Inferior parietal cortex (tissue), 1 donor: ENCODE results near the gene PLEKHH2.
"Not testable (repeated sequence)": the region's sequence is repeated elsewhere in the genome, so short reads cannot be mapped to it uniquely, and the experiment has no call there.

Experiments
- DNase-seq: peaks from one replicate; pipeline ENCODE4 v3.0.0-alpha.2; 2016; ENCODE audit errors: extremely low spot score

Gene PLEKHH2

GRCh38 chr2:43636621-43637020, 439 bp upstream of the PLEKHH2 start:
- DNase-seq, result no peak

- no peak for DNase-seq
Measured at GRCh38 chr2:43642363-43642762, 5.3 kb downstream of the PLEKHH2 start.

DNA sequence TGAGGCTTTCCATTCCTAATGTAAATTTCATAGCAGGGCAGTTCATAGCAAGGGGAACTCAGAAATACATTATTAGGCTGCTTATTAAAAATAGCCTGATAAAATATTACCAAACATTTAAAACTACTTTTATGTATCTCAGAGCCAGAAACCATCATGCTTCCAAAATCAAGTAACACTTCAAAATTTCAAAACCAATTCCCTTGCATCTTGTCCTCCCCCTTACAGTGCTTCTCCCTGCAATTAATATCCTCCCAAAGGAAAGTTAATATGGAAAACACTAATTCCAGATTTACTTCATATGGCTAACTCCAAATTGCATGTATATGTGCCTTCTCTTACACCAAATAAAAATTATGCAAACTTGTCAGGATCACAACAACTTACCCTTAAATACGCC, 6.6 kb downstream of the PLEKHH2 start:
- DNase-seq, result no peak

GRCh38 chr2:43648994-43649701, 12.1 kb downstream of the PLEKHH2 start:
- no peak for DNase-seq

DNA sequence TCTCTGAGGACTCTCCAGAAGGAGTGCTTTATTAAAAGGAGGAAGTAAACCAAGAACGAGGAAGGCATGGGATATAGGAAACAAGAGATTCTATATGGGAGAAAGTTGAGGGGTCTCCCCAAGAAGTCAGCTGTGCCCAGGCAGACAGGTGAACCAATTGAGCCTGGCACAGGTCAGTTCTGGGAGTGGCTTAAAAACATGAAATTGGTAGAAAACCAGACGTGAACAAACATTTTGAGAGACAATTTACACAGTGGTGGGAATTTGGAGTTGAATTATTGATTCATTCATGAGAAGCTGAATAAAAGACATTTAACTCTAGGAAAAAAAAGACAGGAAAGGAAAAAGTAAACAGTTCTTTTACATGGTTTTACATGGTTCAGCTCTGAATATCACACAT, 16.4 kb downstream of the PLEKHH2 start:
- DNase-seq, result no peak

DNA sequence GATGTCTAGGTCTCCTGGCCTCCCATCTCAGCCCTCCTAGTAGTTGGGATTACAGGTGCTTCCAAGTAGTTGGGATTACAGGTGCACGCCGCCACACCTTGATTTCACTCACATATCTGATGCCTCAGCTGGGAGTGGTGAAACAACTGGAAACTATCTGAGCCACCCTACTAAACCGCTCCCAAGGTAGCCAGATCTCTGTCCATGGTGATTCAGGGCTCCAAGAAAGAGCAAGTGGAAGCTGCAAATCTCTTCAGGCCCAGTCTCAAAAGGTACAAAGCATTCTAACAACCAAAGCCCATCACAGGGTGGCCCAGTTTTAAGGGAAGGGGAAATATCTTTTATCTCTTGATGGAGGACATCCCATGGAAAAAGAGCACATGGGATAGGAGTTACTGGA, 20.2 kb downstream of the PLEKHH2 start:
- DNase-seq, result no peak

DNA sequence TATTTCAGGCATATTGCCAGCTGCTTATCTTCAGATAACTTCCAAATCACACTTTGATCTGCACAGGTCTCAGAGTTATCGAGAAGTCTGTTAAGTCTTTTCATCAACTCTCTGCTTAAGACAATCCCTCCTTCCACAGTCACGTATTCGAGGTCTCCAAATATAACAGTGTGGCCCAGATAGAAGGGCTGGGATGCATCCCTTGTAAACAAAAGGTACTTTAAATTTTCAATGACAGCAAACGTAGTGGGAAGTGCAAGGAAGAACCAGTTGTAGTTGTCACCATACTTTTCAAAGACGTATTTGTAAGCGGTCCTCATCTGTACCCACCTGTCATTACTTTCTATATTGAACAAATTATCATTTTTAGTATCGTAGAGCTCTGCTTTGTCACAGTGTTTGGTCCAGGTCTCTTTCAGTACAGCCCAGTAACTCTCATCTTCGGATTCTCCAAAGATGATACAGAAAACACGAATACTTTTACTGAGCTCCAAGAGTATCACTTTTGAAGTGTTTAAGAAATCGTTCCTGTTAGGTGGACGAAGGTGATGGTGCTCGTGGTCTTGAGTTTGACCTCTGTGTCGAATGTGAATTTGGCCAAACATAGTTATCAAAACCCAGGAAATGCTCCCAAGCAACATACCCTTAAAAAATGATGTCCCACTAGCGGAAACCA, 38.7 kb downstream of the PLEKHH2 start:
- peak; percentile 8 for DNase-seq

DNA sequence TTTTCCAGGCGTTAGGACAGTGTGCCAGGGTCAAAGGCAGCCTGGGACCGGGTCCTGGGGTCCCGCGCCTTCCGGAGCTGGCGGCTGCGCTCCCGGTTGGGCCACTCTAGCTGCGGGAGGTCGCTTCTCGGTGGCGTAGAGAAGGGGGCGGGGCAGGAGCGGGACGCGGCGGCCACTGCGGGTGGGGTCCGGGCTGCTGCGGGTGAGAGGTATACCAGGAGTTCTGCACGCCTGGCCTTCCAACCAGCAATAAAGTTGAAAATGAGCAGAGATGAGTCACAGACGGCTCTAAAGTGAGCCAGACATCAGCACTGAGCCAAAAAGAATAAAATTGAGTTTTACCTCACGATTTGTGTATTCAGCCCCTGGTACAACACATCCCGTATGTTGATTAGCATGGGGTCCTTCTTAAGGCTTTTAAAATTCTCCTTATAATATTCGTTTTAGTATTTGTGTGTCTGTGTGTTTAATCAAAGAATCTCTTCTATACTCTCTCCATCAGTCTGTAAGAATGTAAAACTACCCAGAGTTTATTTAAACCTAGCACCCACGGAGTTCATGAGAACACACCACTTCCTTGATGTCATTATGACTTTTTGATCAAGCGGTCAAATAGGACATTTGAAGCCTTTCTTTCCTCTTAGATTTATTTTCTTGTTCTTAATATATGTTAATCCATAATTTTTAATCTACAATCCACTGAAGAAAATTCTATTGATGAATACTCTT, 39.4 kb downstream of the PLEKHH2 start, which contains the start of gene C1GALT1C1L:
C1GALT1C1L (minus strand) TSS at position 108 of the 729 bp plus-strand sequence; CDS start at position 1, 107 bp downstream.
- DNase-seq, result peak; percentile 5

DNA sequence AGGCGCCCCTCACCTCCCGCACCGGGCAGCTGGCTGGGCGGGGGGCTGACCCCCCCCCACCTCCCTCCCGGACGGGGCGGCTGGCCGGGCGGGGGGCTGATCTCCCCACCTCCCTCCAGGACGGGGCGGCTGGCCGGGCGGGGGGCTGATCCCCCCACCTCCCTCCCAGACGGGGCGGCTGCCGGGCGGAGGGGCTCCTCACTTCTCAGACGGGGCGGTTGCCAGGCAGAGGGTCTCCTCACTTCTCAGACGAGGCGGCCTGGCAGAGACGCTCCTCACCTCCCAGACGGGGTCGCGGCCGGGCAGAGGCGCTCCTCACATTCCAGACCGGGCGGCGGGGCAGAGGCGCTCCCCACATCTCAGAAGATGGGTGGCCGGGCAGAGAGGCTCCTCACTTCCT, 40.7 kb downstream of the PLEKHH2 start:
- not testable (repeated sequence) for DNase-seq

DNA sequence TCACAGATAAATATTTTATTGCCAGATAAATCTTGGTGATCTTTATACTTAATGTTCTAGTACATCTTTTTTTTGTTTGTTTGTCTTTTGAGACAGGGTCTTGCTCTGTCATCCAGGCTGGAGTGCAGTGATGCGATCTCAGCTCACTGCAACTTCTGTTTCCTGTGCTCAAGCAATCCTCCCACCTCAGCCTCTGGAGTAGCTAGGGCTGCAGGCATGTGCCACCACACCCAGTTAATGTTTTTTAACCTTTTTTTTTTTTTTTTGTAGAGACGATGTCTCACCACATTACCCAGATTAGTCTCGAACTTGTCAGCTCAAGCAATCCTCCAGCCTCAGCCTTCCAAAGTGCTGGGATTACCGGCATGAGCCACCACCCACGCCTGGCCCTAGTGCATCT, 48.3 kb downstream of the PLEKHH2 start:
- no peak for DNase-seq

DNA sequence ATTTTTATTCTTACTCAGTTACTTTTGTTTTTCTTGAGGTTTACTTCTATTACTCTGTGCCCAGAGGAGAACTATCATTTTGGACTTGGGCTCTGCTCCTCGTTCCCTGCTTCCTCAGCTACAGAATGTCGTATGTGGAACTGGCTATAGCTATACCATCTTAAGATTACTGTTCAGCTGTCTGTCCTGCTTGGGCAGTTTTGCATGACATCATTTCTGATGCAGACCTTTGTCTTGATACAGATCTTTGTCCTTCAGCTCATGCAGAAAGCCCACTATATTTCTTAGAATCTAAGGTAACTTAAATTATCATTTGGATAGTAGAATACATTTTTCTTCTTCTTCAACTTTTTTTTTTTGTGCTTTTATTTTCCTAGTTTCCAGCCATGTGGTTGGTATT, 52.9 kb downstream of the PLEKHH2 start:
- no peak for DNase-seq

DNA sequence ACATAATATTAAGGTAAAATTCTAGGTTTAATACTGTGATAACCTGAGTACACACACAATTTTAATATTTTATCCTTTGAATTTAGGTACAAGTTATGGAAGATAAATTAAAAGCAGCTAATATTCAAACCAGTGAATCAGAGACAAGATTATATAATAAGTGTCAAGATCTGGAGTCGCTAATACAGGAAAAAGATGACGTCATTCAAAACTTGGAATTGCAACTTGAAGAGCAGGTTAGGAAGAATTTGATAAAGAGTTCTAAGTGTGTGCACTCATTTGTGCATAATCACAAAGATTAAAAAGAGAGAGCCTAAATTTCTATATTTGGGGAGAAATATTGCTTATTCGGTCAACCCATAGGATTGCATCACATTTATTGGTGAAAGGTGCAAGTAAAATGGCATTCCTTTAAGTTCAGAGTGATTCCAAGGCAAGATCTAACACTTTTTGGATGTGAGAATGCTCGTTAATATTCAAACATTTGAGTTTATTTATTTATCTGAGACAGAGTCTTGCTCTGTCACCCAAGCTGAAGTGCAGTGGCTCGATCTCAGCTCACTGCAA, 55.5 kb downstream of the PLEKHH2 start:
- DNase-seq, result no peak

- DNase-seq, result not testable (repeated sequence)
Measured at GRCh38 chr2:43698140-43698539, 61.1 kb downstream of the PLEKHH2 start.

- peak; percentile 44 for DNase-seq
Measured at GRCh38 chr2:43699761-43700160, 62.7 kb downstream of the PLEKHH2 start.

- no peak for DNase-seq
Measured at GRCh38 chr2:43701111-43701510, 64.1 kb downstream of the PLEKHH2 start.

DNA sequence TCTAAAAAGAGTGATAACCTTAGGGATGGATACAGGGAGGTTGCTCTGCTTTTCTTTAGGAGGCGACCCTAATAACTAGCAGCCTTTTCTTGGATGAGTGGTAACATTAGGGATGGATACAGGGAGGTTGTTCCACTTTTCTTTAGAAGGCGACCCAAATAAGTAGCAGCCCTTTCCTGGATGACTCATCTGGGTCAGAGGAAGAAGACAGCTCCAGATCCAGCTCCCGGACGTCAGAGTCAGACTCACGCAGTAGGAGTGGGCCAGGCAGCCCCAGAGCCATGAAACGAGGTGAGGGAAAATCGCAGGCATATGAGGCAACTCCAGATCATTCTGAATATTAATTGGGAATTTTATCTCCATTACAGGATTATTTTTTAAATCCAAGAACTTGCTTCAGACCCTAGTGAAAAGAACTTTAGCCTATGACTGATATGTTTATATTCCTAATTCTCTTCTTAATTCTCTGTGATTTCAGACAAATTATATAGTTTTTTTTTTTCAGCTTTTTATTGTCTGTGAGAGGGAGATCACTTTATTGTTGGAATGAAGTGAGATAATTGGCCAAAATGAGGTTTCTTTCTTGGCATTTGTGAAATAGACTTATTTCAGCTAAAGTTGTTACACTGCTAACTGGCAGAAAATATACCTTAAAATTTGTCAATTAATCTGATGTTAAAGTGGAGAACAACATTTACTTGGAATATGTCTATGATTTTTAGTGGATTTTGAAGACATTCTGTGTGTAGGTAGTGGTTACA, 70.4 kb downstream of the PLEKHH2 start:
- peak; percentile 29 for DNase-seq

DNA sequence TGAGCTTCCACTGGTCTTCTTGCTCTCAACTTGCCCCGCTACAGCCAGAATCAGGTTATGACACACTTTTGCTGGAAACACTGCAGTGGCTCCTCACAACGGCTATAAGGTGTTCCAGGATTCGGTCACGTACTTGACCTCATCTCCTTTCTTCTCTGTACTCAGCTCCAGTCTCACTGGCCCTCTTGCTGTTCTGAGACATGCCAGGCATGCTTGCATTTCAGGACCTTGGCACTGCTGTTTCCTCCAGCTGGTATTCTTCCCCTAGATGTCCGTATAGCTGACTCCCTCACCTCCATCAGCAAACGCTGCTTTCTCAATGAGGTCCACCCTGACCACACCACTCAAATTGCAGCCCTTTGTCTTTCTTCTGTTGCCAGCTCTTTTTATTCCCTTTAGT, 71.1 kb downstream of the PLEKHH2 start:
- DNase-seq, result no peak

DNA sequence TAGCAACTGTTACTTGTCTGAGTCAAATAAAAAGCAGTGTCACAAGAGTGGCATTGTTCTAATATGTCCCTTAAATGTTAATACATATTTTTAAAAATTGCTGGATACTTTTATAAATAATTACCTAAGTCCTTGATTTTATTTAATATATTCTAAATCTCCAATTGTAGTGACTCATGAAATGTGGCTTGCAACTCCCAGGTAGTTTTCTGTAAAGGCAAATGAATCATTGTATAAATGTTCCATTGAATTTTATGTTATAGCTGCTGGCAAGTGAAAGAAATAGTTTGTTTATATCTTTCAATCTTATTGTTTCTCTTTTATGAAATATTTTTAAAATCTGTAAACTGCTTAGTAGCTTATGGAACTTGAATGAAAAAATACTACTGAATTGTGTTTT, 71.8 kb downstream of the PLEKHH2 start:
- no peak for DNase-seq

DNA sequence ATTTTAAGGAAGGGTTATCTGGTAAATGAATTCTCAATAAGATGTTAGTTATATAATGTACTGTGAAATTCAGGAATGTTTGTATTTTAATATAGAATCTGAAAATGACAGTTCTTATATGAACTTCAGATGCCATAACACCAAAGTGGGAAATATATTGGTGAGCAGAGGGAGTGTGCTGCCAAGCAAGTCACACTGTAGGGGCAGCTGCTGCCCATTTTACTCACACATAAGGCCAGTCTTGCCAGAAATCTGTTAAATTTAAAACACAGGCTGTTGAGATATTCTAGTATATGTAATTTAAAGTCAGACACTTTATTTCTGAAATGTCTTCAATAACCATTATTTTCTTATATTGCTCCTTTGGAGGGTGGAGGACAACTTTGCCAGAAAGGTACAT, 73.8 kb downstream of the PLEKHH2 start:
- DNase-seq, result no peak

DNA sequence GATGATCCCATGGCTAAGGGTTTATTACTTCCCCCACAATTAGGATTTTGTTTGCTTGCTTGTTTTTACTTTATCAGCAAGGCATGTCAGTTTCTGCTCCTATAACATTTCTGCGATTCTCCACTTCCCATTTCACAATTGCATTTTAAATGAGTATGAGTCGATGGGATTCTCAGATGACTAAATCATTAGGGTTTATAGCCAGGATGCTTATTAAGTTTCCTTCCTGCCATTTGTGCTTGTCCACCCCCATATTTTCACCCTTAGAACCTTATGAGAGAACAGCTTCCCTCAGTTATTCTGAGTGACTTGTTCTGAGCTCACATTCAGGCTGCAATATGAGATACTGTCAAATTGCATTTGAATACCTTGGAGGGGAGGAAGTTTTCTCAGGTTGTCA, 77.1 kb downstream of the PLEKHH2 start:
- DNase-seq, result no peak

GRCh38 chr2:43715300-43716098, 78.4 kb downstream of the PLEKHH2 start:
- no peak for DNase-seq
